NCI-H1694 (cell line): Measurements from ENCODE around the gene ZNF592.

Experiments
- DNase-seq: peaks from one replicate; lab custom pipeline; 2025; lab: John Stamatoyannopoulos, UW

The ZNF592 gene

GRCh38 chr15:84781495-84781894 lies 33.1 kb downstream of the ZNF592 start:
- no peak for DNase-seq

GRCh38 chr15:84782346-84782745 lies 34.0 kb downstream of the ZNF592 start:
- no peak for DNase-seq

GRCh38 chr15:84783493-84784251 lies 35.3 kb downstream of the ZNF592 start:
- no peak for DNase-seq

- DNase-seq: no peak
Measured at GRCh38 chr15:84784262-84784661, 35.9 kb downstream of the ZNF592 start.

- DNase-seq: no peak
Measured at GRCh38 chr15:84785053-84785452, 36.7 kb downstream of the ZNF592 start.

GRCh38 chr15:84788500-84788899 lies 40.1 kb downstream of the ZNF592 start:
- no peak for DNase-seq

- no peak for DNase-seq
Measured at GRCh38 chr15:84789762-84790161, 41.4 kb downstream of the ZNF592 start.

- no peak for DNase-seq
Measured at GRCh38 chr15:84790676-84791075, 42.3 kb downstream of the ZNF592 start.

- no peak for DNase-seq
Measured at GRCh38 chr15:84791763-84792162, 43.4 kb downstream of the ZNF592 start.

GRCh38 chr15:84793431-84794161 lies 45.2 kb downstream of the ZNF592 start:
- DNase-seq: no peak

GRCh38 chr15:84794162-84794547 lies 45.8 kb downstream of the ZNF592 start:
- no peak for DNase-seq

- no peak for DNase-seq
Measured at GRCh38 chr15:84795186-84795585, 46.8 kb downstream of the ZNF592 start.

- no peak for DNase-seq
Measured at GRCh38 chr15:84797212-84797611, 48.8 kb downstream of the ZNF592 start.

GRCh38 chr15:84797801-84798200 lies 49.4 kb downstream of the ZNF592 start:
- no peak for DNase-seq

GRCh38 chr15:84798436-84798946 lies 50.1 kb downstream of the ZNF592 start:
- DNase-seq: no peak

GRCh38 chr15:84799511-84800187 lies 51.3 kb downstream of the ZNF592 start:
- DNase-seq: no peak

- DNase-seq: no peak
Measured at GRCh38 chr15:84800365-84800806, 52.0 kb downstream of the ZNF592 start.

- no peak for DNase-seq
Measured at GRCh38 chr15:84804005-84804900, 55.9 kb downstream of the ZNF592 start.

- no peak for DNase-seq
Measured at GRCh38 chr15:84805221-84805620, 56.8 kb downstream of the ZNF592 start.

- no peak for DNase-seq
Measured at GRCh38 chr15:84807228-84807627, 58.8 kb downstream of the ZNF592 start.

- DNase-seq: no peak
Measured at GRCh38 chr15:84810073-84810840, 61.9 kb downstream of the ZNF592 start.
